HEK293 (cell line): ENCODE results near the gene SLAMF9.

Source experiments
- YY1 ChIP-seq: fragments of 450-650 bp; formaldehyde crosslinking; IDR thresholded peaks from 2 replicates; pipeline ENCODE4 v1.5.1; 2018; ENCODE audit warnings: missing biosample characterization, missing genetic modification characterization
- ZNF274 ChIP-seq, 2 experiments: fragments of 200-500 bp in 1 of 2; fragments of 450-650 bp in 1 of 2; sonication (Bioruptor generic) in 1 of 2; formaldehyde crosslinking in 1 of 2; IDR thresholded peaks; 2 replicates each; pipeline versions ENCODE4 v1.5.1 to v1.6.1; 2014 to 2016; ENCODE audit warnings: borderline replicate concordance in 1 of 2, inconsistent platforms in 1 of 2, low read length in 1 of 2, missing biosample characterization in 1 of 2, missing genetic modification characterization in 1 of 2
- TF ChIP-seq, protein P1 (sequence below): sonication (generic); formaldehyde crosslinking; IDR thresholded peaks from 2 replicates; pipeline ENCODE4 v1.8.1; 2022; ENCODE audit warnings: mild to moderate bottlenecking, moderate library complexity, missing genetic modification reagents
- TF ChIP-seq, protein P2 (sequence below): fragments of 450-650 bp; formaldehyde crosslinking; IDR thresholded peaks from 2 replicates; pipeline ENCODE4 v1.5.1; 2017; ENCODE audit warnings: missing biosample characterization, missing genetic modification characterization
- TF ChIP-seq, protein P3 (sequence below): fragments of 450-650 bp; formaldehyde crosslinking; IDR thresholded peaks from 2 replicates; pipeline ENCODE4 v1.5.1; 2016; ENCODE audit warnings: missing biosample characterization, missing genetic modification characterization
- TF ChIP-seq, protein P4 (sequence below): fragments of 450-650 bp; formaldehyde crosslinking; IDR thresholded peaks from 2 replicates; pipeline ENCODE4 v1.5.1; 2016; ENCODE audit warnings: missing biosample characterization, missing genetic modification characterization, low read depth

DNA sequence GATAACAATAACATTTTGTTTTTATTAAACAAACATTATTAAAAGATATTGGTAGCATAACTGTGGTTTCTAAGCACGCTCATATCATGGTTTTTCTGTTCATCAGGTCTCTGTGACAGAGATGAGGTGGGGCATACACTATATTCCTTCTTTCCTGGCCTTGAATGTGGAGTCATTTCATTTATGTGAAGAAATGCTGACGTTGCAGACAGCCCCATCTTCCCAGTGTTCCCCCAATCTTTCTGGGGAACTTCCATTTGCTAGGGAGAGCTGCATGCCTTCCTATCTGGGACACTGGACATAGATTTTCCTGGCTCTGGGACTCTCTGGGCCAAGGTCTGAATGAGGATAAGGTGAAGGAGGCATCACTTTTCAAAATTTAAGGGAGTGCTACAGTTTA lies 47.4 kb upstream of the SLAMF9 start:
- TF ChIP-seq, protein P1, sequence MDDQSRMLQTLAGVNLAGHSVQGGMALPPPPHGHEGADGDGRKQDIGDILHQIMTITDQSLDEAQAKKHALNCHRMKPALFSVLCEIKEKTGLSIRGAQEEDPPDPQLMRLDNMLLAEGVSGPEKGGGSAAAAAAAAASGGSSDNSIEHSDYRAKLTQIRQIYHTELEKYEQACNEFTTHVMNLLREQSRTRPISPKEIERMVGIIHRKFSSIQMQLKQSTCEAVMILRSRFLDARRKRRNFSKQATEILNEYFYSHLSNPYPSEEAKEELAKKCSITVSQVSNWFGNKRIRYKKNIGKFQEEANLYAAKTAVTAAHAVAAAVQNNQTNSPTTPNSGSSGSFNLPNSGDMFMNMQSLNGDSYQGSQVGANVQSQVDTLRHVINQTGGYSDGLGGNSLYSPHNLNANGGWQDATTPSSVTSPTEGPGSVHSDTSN (CRISPR knock-in tag) = no peak
- TF ChIP-seq, protein P2, sequence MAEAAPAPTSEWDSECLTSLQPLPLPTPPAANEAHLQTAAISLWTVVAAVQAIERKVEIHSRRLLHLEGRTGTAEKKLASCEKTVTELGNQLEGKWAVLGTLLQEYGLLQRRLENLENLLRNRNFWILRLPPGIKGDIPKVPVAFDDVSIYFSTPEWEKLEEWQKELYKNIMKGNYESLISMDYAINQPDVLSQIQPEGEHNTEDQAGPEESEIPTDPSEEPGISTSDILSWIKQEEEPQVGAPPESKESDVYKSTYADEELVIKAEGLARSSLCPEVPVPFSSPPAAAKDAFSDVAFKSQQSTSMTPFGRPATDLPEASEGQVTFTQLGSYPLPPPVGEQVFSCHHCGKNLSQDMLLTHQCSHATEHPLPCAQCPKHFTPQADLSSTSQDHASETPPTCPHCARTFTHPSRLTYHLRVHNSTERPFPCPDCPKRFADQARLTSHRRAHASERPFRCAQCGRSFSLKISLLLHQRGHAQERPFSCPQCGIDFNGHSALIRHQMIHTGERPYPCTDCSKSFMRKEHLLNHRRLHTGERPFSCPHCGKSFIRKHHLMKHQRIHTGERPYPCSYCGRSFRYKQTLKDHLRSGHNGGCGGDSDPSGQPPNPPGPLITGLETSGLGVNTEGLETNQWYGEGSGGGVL = no peak
- TF ChIP-seq, protein P3, sequence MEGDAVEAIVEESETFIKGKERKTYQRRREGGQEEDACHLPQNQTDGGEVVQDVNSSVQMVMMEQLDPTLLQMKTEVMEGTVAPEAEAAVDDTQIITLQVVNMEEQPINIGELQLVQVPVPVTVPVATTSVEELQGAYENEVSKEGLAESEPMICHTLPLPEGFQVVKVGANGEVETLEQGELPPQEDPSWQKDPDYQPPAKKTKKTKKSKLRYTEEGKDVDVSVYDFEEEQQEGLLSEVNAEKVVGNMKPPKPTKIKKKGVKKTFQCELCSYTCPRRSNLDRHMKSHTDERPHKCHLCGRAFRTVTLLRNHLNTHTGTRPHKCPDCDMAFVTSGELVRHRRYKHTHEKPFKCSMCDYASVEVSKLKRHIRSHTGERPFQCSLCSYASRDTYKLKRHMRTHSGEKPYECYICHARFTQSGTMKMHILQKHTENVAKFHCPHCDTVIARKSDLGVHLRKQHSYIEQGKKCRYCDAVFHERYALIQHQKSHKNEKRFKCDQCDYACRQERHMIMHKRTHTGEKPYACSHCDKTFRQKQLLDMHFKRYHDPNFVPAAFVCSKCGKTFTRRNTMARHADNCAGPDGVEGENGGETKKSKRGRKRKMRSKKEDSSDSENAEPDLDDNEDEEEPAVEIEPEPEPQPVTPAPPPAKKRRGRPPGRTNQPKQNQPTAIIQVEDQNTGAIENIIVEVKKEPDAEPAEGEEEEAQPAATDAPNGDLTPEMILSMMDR (tag by site-specific recombination) = no peak
- TF ChIP-seq, protein P4, sequence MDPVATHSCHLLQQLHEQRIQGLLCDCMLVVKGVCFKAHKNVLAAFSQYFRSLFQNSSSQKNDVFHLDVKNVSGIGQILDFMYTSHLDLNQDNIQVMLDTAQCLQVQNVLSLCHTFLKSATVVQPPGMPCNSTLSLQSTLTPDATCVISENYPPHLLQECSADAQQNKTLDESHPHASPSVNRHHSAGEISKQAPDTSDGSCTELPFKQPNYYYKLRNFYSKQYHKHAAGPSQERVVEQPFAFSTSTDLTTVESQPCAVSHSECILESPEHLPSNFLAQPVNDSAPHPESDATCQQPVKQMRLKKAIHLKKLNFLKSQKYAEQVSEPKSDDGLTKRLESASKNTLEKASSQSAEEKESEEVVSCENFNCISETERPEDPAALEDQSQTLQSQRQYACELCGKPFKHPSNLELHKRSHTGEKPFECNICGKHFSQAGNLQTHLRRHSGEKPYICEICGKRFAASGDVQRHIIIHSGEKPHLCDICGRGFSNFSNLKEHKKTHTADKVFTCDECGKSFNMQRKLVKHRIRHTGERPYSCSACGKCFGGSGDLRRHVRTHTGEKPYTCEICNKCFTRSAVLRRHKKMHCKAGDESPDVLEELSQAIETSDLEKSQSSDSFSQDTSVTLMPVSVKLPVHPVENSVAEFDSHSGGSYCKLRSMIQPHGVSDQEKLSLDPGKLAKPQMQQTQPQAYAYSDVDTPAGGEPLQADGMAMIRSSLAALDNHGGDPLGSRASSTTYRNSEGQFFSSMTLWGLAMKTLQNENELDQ (tag by site-specific recombination) = no peak
- no peak for TF ChIP-seq ZNF274 (IDR thresholded peaks at IDR 0.05; ENCODE audit: low read length)
- no peak for TF ChIP-seq ZNF274 (tag by site-specific recombination; IDR thresholded peaks at IDR 0.05; ENCODE audit: borderline replicate concordance)
- no peak for TF ChIP-seq YY1
